ENCODE data around the gene MED20. TPM values are rescaled to one million over a fixed set of nuclear protein-coding genes. Genes with fewer than 3 reads are reported as not detected.

MED20 gene
- total RNA-seq, 1 donor from 2014 or later = 18.3 TPM

GRCh38 chr6:41872147-41872546 is 48.8 kb downstream of the MED20 start:
- Histone ChIP-seq H3K4me1 (no peaks in the 10 kb centered on the region), H3K27ac (no peak overlapping the region), H3K27me3 (no peaks in the 10 kb centered on the region), H3K9me3 (no peaks in the 10 kb centered on the region), H3K36me3 (no peaks in the 10 kb centered on the region), H3K4me3 (no peak overlapping the region)
- DNase-seq (peak; percentile 67), ATAC-seq (peak; percentile 73)
- intact Hi-C loops (cut with DNase I) = no loop called here
- TF ChIP-seq, protein P1, sequence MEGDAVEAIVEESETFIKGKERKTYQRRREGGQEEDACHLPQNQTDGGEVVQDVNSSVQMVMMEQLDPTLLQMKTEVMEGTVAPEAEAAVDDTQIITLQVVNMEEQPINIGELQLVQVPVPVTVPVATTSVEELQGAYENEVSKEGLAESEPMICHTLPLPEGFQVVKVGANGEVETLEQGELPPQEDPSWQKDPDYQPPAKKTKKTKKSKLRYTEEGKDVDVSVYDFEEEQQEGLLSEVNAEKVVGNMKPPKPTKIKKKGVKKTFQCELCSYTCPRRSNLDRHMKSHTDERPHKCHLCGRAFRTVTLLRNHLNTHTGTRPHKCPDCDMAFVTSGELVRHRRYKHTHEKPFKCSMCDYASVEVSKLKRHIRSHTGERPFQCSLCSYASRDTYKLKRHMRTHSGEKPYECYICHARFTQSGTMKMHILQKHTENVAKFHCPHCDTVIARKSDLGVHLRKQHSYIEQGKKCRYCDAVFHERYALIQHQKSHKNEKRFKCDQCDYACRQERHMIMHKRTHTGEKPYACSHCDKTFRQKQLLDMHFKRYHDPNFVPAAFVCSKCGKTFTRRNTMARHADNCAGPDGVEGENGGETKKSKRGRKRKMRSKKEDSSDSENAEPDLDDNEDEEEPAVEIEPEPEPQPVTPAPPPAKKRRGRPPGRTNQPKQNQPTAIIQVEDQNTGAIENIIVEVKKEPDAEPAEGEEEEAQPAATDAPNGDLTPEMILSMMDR (IDR thresholded peaks at IDR 0.05) = no peak

DNA sequence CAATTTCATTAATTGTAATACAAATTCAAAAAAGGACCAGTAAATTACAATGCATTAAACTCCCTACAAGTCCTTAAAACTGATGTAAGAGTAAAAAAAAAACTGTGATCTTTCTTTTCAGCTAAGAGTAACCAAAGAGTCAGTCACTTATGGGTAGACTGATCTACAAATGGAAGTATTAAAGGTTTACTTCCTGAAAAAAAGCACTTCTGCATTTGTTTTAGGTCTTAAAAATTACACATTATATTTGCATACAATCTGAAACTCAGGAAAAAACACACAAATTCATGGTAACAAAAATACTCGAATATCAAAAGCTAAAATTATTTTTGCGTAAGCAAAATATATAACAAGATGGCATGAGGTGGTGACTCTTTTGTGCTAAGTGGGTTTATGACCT is 49.2 kb downstream of the MED20 start:
- Histone ChIP-seq H3K4me1 (no peaks in the 10 kb centered on the region), H3K27ac (no peak overlapping the region), H3K27me3 (no peaks in the 10 kb centered on the region), H3K9me3 (no peaks in the 10 kb centered on the region), H3K4me3 (no peak overlapping the region), H3K36me3 (no peaks in the 10 kb centered on the region)
- TF ChIP-seq, protein P1 (IDR thresholded peaks at IDR 0.05) = no peak
- intact Hi-C loops (cut with DNase I) = no loop called here
- no peak for ATAC-seq
- DNase-seq = no peak

GRCh38 chr6:41859356-41859755 is 61.6 kb downstream of the MED20 start:
- no peak for DNase-seq

GRCh38 chr6:41858703-41859102 is 62.2 kb downstream of the MED20 start:
- Histone ChIP-seq H3K4me1 (no peaks in the 10 kb centered on the region), H3K36me3 (no peaks in the 10 kb centered on the region), H3K4me3 (no peak overlapping the region), H3K27me3 (no peaks in the 10 kb centered on the region), H3K9me3 (no peaks in the 10 kb centered on the region), H3K27ac (no peak overlapping the region)
- TF ChIP-seq, protein P1 (IDR thresholded peaks at IDR 0.05) = no peak
- no peak for DNase-seq
- intact Hi-C loops (cut with DNase I) = no loop called here
- ATAC-seq = no peak

More at GRCh38 chr6:41859356-41859755, 61.6 kb downstream of the MED20 start:
- no peaks in the 10 kb centered on the region for H3K27me3 ChIP-seq
- H3K9me3 ChIP-seq = no peaks in the 10 kb centered on the region
- H3K4me3 ChIP-seq = no peak overlapping the region
- intact Hi-C loops (cut with DNase I) = no loop called here
- ATAC-seq = no peak
- TF ChIP-seq, protein P1 (IDR thresholded peaks at IDR 0.05) = no peak
- H3K27ac ChIP-seq = no peak overlapping the region
- no peaks in the 10 kb centered on the region for H3K36me3 ChIP-seq
- H3K4me1 ChIP-seq = no peaks in the 10 kb centered on the region

Other genes starting within 250 kb of the MED20 start
- 40.3 TPM for gene TFEB, start 185.5 kb downstream of the MED20 start, total RNA-seq
- 1,050 TPM for gene PGC, start 173.7 kb downstream of the MED20 start, total RNA-seq
- 8.5 TPM for gene FRS3, start 141.2 kb downstream of the MED20 start, total RNA-seq
- 14.2 TPM for gene PRICKLE4, start 140.4 kb downstream of the MED20 start, total RNA-seq
- gene TOMM6, start 133.4 kb downstream of the MED20 start, total RNA-seq = 138 TPM
- 2.7 TPM for gene USP49, start 25.8 kb downstream of the MED20 start, total RNA-seq
- gene BYSL, start 360 bp upstream of the MED20 start, total RNA-seq = 11.6 TPM
- 186 TPM for gene CCND3, start 20.7 kb upstream of the MED20 start, total RNA-seq
- gene TAF8, start 129.4 kb upstream of the MED20 start, total RNA-seq = 31.1 TPM
- 11.5 TPM for gene C6orf132, start 221.5 kb upstream of the MED20 start, total RNA-seq